Measurements from ENCODE around the gene PLET1.

PLET1 gene

GRCh38 chr11:112266410-112266778 is 5.7 kb upstream of the PLET1 start:
- no peak for TF ChIP-seq Cebpa-rat (IDR thresholded peaks at IDR 0.05)
- Histone ChIP-seq H4K20me1 (no peaks in the 10 kb centered on the region), H3K4me3 (no peak overlapping the region), H3K4me2 (no peak overlapping the region), H3K4me1 (peaks cover 0 to 39% (median 32%) of the 10 kb centered on the region in 10 experiments; a peak in 17 of 20 replicates), H3K9me3 (replicated peaks in 1 of 11) (no peaks in the 10 kb centered on the region), H3K27ac (no peak overlapping the region), H3K27me3 (no peaks in the 10 kb centered on the region), H3K9ac (no peak overlapping the region), H3K36me3 (no peaks in the 10 kb centered on the region)

GRCh38 chr11:112265659-112266409 is 5.2 kb upstream of the PLET1 start:
- no peak for TF ChIP-seq Cebpa-rat (IDR thresholded peaks at IDR 0.05)
- Histone ChIP-seq H3K27ac (no peak overlapping the region), H3K9ac (no peak overlapping the region), H3K36me3 (no peaks in the 10 kb centered on the region), H3K27me3 (no peaks in the 10 kb centered on the region), H3K4me2 (no peak overlapping the region), H4K20me1 (no peaks in the 10 kb centered on the region), H3K4me1 (peaks cover 0 to 33% (median 26%) of the 10 kb centered on the region in 10 experiments; a peak in 17 of 20 replicates), H3K4me3 (no peak overlapping the region), H3K9me3 (replicated peaks in 1 of 11) (no peaks in the 10 kb centered on the region)

- no peak overlapping the region for H3K9ac ChIP-seq
- H3K4me1 ChIP-seq: peaks cover 0 to 15% (median 12%) of the 10 kb centered on the region in 10 experiments; a peak in 16 of 20 replicates
- no peaks in the 10 kb centered on the region for H3K36me3 ChIP-seq
- H3K27me3 ChIP-seq: no peaks in the 10 kb centered on the region
- peak overlapping the region in 1 of 11 experiments; percentile 40; a peak in 2 of 22 replicates for H3K27ac ChIP-seq
- TF ChIP-seq Cebpa-rat (IDR thresholded peaks at IDR 0.05): no peak
- no peaks in the 10 kb centered on the region for H4K20me1 ChIP-seq
- H3K4me3 ChIP-seq: no peak overlapping the region
- H3K9me3 ChIP-seq (replicated peaks in 1 of 11): no peaks in the 10 kb centered on the region
- peak overlapping the region in 9 of 11 experiments; percentile 1 to 57 (median 42); a peak in 16 of 22 replicates for H3K4me2 ChIP-seq
Measured at GRCh38 chr11:112255067-112255720, 5.5 kb downstream of the PLET1 start.

GRCh38 chr11:112253605-112254242 is 6.9 kb downstream of the PLET1 start:
- Histone ChIP-seq H3K9ac (no peak overlapping the region), H3K4me1 (peaks cover 5 to 18% (median 13%) of the 10 kb centered on the region in 10 experiments; a peak in 16 of 20 replicates), H4K20me1 (no peaks in the 10 kb centered on the region), H3K4me2 (no peak overlapping the region), H3K27me3 (no peaks in the 10 kb centered on the region), H3K9me3 (replicated peaks in 1 of 11) (no peaks in the 10 kb centered on the region), H3K27ac (no peak overlapping the region), H3K4me3 (no peak overlapping the region), H3K36me3 (0 out of 22 replicates have a peak, but pooled peaks cover 0 to 4% (median 0%) of the 10 kb centered on the region in 11 experiments)
- TF ChIP-seq Cebpa-rat (IDR thresholded peaks at IDR 0.05): no peak

GRCh38 chr11:112249871-112250610 is 10.6 kb downstream of the PLET1 start:
- H3K27ac ChIP-seq: no peak overlapping the region
- no peak overlapping the region for H3K4me2 ChIP-seq
- no peak overlapping the region for H3K4me3 ChIP-seq
- H3K4me1 ChIP-seq: peaks cover 2 to 19% (median 8%) of the 10 kb centered on the region in 10 experiments; a peak in 15 of 20 replicates
- H3K9me3 ChIP-seq (replicated peaks in 1 of 11): no peaks in the 10 kb centered on the region
- no peak for TF ChIP-seq Cebpa-rat (IDR thresholded peaks at IDR 0.05)
- H3K36me3 ChIP-seq: 0 out of 22 replicates have a peak, but pooled peaks cover 0 to 4% (median 0%) of the 10 kb centered on the region in 11 experiments
- H3K9ac ChIP-seq: no peak overlapping the region
- no peaks in the 10 kb centered on the region for H4K20me1 ChIP-seq
- H3K27me3 ChIP-seq: no peaks in the 10 kb centered on the region

- H3K36me3 ChIP-seq: peaks cover 4 to 11% (median 6%) of the 10 kb centered on the region in 11 experiments; a peak in 14 of 22 replicates
- no peak for TF ChIP-seq Cebpa-rat (IDR thresholded peaks at IDR 0.05)
- H3K27me3 ChIP-seq: no peaks in the 10 kb centered on the region
- no peak overlapping the region for H3K27ac ChIP-seq
- peak overlapping the region in 2 of 11 experiments; percentile 42 to 45; a peak in 4 of 22 replicates for H3K4me2 ChIP-seq
- H3K9me3 ChIP-seq (replicated peaks in 1 of 11): peaks cover 0 to 4% (median 0%) of the 10 kb centered on the region in 11 experiments; a peak in 2 of 22 replicates
- H3K4me1 ChIP-seq: peaks cover 0 to 16% (median 5%) of the 10 kb centered on the region in 10 experiments; a peak in 8 of 20 replicates
- no peaks in the 10 kb centered on the region for H4K20me1 ChIP-seq
- no peak overlapping the region for H3K9ac ChIP-seq
- no peak overlapping the region for H3K4me3 ChIP-seq
Measured at GRCh38 chr11:112248201-112248600, 12.5 kb downstream of the PLET1 start.

GRCh38 chr11:112247201-112247600 is 13.5 kb downstream of the PLET1 start:
- peaks cover 0 to 11% (median 0%) of the 10 kb centered on the region in 11 experiments; a peak in 4 of 22 replicates for H3K9me3 ChIP-seq (replicated peaks in 1 of 11)
- peaks cover 0 to 16% (median 5%) of the 10 kb centered on the region in 10 experiments; a peak in 8 of 20 replicates for H3K4me1 ChIP-seq
- no peaks in the 10 kb centered on the region for H4K20me1 ChIP-seq
- H3K4me3 ChIP-seq: no peak overlapping the region
- H3K27ac ChIP-seq: no peak overlapping the region
- TF ChIP-seq Cebpa-rat (IDR thresholded peaks at IDR 0.05): no peak
- H3K27me3 ChIP-seq: no peaks in the 10 kb centered on the region
- H3K9ac ChIP-seq: no peak overlapping the region
- no peak overlapping the region for H3K4me2 ChIP-seq
- peaks cover 5 to 21% (median 15%) of the 10 kb centered on the region in 11 experiments; a peak in 20 of 22 replicates for H3K36me3 ChIP-seq

GRCh38 chr11:112241486-112241885 is 19.2 kb downstream of the PLET1 start:
- no peak for TF ChIP-seq Cebpa-rat (IDR thresholded peaks at IDR 0.05)
- no peak overlapping the region for H3K4me3 ChIP-seq
- H4K20me1 ChIP-seq: peaks cover 0 to 8% (median 0%) of the 10 kb centered on the region in 11 experiments; a peak in 1 of 22 replicates
- no peak overlapping the region for H3K4me2 ChIP-seq
- peaks cover 61 to 78% (median 70%) of the 10 kb centered on the region in 11 experiments for H3K36me3 ChIP-seq
- H3K27ac ChIP-seq: no peak overlapping the region
- peaks cover 0 to 12% (median 0%) of the 10 kb centered on the region in 11 experiments; a peak in 4 of 22 replicates for H3K9me3 ChIP-seq (replicated peaks in 1 of 11)
- no peak overlapping the region for H3K9ac ChIP-seq
- H3K4me1 ChIP-seq: no peaks in the 10 kb centered on the region
- H3K27me3 ChIP-seq: no peaks in the 10 kb centered on the region
